HG03342 (cell line): ENCODE results near the gene MAPRE2.
A peak's percentile ranks its signal among the peaks of the same experiment; 100 is the strongest.

ENCODE experiments used
- ATAC-seq: cut with Tn5 transposase; IDR thresholded peaks from one replicate; pipeline ENCODE4 v1.9.1; 2021; ENCODE audit warnings: mild to moderate bottlenecking, moderate library complexity; ENCODE audit not compliant: unreplicated experiment

MAPRE2 gene

DNA sequence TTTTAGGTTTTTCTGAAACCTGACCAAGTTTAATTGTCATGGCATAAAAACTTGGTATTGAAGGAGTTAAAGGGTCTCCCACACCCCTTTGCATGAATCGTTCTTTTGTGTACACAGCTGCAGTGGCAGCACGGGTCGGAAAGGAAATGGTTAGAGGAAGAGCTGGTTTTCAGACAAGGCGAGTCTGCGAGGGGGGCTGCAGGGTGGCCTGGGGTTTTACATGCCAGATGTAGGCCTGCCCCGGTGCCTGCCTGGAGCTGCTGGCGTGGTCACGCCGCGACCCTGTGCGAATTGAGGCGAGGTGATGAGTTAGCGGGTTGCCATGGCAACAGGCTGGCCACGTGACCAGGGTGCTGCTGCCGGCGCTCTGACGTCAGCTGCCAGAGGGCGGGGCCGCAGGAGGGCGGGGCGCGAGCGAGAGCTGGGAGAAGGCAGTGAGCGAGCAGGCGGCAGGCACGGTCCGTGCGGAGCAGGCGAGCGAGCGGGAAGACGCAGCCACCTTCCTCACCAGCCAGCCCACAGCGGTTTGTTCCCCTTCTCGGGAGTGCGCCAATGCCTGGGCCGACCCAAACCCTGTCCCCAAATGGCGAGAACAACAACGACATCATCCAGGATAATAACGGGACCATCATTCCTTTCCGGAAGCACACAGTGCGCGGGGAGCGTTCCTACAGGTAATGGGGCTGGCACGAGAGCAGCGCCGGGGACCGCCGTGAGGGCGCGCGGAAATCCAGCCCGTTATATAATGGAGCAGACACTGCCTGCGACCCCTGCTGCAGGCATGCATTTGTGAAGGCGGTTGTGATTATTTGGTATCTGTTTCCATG, at the start of gene MAPRE2:
TSS of gene MAPRE2 (plus strand) at position 426 of the 827 bp plus-strand sequence. CDS start at position 553, 127 bp downstream.
- ATAC-seq = peak; percentile 72

DNA sequence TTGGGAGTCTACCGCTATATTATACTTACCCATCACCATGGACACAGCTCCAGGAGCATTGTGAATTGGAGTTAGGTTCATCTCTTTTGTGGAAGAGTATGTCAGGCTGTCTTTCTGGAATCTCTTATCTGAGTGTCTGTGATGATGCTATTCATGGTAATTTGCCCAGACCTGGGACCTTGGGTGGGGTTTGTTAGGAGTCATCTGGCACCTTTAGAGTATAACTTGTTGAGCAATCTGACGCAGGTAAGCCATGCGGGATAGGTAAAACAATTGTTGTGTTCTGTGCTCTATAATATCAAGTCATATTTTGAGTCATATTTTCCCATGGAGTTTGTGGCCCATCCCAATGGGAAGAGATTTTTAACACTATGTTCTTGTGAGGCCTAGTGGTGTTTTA, 49.7 kb upstream of the MAPRE2 start:
- ATAC-seq = no peak

DNA sequence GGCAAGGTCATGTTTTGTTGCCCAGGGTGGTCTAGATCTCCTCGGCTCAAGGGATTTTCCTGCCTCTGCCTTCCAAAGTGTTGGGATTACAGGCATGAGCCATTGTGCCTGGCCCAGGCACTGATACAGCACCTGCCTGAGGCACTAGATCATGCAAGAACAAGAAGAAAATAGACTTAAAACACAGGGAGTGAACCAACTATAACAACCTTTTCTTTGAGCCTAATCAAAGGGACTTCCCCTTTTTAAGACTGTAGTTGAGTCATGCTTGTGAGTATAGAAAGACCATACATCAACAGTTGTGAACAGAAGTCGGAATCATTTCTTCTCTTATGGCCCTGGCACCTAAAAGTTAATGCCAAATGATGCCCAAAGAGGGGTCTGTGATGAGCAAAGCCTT, 47.9 kb upstream of the MAPRE2 start:
- no peak for ATAC-seq

DNA sequence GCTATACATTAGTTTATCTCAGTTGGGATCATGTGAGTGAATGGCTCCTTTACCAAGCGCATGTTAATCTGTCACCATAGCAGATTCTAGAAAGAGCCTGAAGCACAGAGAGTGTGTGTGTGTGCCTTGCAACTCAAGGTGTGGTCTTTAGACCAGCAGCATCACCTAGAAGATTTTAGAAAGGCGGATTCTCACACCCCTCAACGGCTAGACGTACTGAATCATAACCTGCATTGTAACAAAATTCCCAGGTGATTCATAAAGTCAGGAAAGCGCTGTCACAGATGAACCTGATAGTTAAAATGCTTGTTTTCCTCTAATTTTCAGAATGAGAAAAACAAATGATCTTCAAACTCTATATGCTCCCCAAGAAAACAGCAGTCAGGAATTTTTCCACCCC, 45.5 kb upstream of the MAPRE2 start:
- ATAC-seq = no peak

DNA sequence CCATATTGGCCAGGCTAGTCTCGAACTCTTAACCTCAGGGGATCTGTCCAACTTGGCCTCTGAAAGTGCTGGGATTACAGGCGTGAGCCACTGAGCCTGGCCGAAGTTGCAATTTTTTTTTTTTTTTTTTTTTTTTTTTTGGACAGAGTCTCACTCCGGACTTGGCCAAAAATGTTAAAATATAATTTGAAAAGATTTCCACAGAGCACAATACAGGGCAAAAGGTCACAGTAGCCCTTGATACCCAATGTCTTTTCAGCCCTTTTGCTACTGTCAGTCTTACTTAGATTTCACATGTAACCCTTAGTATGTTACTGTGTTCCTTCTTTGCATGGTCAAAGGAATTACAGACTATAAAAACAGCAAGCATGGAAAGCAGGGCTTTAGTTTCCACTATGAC, 42.6 kb upstream of the MAPRE2 start:
- no peak for ATAC-seq

DNA sequence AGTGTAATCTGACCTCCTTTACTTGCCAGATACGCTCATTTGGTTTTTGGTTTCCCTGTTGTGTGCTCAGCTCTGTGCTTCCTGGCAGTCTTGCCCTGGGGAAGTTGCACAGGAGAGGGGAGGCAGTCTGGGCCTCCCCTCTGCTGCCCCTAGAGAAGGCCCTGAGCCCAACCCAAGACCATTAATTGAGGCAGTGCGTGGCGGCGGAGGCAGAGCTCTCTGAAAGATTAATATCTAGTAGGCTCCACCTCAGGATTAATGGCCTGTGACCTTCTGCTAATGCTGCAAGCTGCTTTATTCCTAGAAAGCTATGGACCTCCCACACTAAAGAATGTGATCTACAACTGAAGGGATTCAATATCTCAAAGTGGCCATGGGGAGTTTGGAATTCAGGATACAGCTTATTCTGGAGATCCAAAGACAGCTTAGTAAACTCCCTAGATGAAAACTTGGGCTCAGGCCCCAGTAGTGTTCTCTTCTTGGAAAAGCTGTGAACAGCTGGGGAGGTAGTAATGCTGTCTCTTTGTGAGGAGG, 41.4 kb upstream of the MAPRE2 start:
- ATAC-seq = no peak

DNA sequence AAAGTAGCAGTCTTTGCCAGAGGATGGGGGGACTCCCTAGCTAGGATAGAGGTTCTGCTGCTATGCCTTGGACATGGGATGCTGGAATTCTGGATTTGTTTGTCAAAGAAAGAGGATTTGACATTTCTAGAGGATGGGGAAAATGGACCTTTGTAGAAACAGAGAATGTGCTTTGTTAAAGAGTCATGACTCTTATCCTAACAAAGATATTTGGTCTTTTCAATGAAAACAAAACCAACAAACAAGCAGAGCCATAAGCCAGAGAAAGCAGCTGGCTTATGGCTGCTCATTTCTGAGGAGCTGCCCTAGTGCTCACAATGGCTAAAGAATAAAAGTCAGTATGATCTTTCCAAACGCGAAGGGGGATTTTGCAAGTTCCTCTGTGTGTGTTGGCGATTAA, 40.8 kb upstream of the MAPRE2 start:
- ATAC-seq = no peak

DNA sequence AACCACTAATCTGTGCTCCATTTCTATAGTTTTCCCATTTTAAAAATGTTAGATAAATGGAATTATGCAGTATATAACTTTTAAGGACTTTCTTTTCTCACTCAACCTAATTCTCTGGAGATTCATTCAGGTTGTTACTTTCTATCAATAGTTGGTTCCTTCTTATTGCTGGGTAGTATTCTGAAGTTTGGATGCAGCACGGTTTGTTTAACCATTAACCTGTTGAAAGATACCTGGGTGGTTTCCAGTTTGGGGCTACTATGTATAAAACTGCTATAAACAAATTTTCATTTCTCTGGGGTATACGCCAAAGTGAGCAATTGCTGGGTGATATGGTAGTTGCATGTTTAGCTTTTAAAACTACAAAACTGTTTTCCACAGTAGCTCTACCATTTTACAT, 39.1 kb upstream of the MAPRE2 start:
- no peak for ATAC-seq

DNA sequence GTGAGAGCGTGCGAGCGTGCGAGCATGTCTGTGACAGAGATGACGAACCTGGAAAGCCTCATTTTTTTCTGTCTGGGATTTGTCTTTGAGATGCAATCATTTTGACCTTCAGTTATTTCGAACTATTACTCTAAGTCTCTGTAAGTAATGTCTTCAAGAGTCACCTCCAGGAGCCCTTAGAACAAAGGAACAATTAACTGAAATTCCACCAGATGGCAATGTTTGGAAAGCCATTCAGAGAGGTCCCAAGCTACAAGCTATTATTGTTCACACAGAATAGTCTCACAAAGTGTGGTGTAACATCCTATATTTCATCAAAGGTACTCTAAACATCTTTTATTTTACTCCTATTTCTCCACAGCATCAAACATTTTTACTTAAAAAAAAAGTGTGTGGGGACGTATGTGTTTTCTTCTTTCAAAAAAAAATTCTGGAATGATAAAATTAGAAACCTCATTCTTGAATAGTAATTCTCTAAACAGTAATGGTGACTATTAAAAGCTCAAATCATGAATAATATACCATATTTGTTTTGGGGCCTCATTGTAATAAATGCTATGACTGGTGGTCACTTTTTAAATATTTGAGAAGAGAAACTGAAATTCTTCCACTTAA, 35.1 kb upstream of the MAPRE2 start:
- peak; percentile 75 for ATAC-seq

DNA sequence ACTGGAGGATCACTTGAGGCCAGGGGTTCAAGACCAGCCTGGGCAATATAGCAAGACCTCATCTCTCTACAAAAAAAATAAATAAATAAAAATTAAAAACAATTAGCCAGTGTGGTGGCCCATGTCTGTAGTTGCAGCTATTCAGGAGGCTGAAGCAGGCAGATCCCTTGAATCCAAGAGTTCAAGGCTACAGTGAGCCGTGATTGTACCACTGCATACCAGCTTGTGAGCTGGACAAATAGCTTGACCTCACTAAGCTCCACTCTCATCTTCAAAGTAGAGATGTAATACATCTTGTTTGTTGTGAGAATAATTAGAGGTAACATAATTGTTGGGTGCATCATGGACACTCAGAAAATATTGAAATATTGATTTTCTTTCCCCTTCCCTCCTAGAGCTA, 31.1 kb upstream of the MAPRE2 start:
- no peak for ATAC-seq

DNA sequence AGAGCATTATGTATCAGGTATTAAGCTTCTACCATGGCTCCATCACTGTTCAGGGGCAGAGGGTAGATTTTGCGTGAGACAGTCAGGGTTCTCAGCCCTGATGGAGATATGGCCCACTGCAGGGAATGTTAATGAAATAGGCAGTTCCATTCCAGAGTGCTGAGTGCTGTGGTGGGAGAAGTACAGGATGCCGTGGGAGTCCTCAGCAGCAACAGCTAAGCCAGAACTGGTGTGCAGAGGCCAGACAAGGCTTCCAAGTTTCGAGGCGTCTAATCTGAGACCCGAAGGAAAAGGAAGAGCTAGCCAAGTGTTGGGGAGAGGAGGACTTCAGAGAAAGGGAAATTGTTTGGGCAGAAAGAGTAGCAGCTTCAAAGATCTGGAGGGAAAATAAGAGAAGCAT, 30.2 kb upstream of the MAPRE2 start:
- ATAC-seq = no peak

DNA sequence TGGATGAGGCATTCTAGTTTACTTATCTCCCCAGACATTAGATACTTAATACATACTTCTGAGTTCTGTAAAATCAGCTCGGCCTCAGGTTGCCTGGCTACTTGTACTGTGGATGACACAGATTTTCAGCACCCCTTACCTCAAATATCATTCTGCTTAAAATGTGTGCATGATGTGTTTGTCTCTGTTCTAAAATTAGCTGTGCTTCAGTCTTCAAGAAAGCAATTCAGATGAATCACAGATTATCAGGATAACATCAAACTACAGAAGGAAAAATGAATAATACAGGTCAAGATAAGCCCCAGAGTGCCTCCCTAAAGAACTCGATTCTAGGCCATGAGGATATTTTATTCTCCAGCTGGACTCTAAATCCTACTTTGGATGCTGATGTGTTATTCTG, 21.3 kb upstream of the MAPRE2 start:
- ATAC-seq = no peak

DNA sequence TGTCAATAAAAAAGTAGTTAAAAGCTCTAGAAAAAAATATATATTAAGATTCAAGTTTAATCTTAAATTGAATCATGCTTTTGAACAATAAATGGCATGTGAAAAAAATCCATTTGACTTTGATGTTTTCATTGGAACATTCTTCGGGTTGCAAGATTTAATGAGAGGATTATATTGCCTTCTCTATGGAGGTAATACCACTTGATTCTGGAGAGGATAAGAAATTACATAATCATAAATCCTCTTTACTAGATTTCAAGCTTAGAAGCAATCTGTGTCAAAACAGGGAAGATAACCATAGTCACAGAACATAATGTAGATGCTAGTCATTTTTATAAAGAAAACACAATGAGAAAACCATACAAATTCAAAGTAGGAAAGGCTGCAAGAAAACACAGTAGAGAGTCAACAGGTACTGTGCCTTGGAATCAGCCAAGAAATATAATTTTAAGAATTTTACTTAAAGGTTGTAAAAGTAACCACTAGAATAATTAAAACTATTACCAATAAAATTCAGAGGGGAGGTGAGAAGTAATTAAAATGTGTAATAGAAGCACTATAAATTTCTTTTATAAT, 18.7 kb upstream of the MAPRE2 start:
- no peak for ATAC-seq

DNA sequence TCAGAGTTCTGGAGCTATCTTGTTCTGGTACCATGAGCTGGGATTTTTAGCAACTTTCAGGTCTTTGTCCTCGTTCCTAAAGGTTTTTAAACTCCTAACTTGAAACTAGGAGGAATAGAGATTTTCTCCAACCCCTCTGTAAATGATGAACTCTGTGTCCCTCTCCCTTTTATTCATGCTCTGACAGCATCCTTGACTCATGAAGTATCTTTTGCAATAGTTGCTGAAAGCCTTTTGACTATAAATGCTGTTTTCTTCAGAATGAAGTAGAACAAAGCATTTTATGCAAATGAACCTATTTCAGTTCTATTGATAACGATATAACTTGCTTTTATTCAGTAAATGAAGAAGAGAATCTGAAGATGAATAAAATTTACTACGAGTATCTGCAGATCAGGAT, 17.0 kb upstream of the MAPRE2 start:
- no peak for ATAC-seq

DNA sequence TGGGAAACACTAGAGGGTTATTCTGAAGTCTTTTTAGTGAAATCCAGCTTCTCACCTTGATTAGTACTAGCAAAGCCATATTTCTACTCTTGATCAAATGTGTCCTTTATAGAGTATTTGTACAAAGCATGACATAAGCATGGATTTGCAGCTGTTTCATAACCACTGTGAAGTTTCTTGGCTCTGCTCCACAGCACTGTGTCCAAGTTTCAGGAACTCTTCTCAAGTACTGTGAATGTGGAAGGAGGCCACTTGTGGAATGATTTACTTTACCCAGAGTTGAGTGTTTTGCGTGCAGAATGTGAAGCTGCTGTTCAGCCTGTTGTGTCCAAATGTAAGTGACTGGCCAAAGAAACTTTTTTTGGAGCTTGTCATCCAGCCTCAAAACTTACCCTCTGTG, 16.2 kb upstream of the MAPRE2 start:
- no peak for ATAC-seq

DNA sequence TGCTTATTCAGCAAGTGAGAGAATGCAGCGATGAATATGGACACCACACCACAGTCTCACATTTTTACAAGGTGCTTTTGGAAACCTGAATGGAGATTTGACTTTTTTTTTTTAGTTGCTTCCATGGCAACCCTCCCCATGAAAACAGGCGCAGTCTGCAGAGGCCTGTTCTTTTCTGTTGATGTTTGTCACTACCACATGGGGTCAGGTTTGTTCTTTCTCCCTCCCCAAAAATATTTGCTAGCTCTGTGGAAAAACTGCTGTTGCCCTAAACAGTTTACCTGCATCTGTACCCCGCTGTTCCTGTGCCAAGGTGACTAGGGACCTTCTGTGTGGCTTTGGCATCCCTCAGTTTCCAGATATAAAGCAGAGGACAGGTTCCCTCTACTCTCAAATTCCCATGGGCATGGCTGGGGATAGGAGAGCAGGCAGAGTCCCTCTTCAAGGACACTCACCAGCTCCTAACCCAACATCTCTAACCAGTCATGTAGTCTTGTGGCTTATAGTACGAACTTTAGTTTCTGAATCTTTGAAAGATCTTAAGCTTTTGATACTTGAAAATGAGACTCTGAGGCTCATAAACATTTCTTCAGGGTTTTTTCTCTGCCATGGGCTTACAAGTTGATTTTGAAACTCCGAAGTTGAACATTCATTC, 14.7 kb upstream of the MAPRE2 start:
- peak; percentile 56 for ATAC-seq

DNA sequence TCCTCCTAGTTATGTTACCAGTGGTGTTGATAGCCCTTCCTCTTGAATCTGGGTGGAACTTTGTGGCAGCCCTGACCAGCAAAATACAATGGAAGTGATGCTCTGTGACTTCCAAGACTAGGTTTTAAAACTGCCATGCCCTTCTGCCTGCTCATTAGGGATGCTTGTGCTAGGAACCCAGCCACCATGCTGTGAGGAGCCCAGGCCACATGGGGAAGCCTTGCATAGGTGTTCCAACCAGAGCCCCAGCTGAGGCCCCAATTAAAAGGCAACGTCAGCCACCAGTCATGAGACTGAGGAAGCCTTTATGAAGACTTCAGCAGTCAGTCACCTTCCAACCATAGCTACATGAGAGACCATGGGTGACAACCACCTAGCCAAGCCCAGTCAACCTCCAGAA, 14.0 kb upstream of the MAPRE2 start:
- ATAC-seq = no peak

DNA sequence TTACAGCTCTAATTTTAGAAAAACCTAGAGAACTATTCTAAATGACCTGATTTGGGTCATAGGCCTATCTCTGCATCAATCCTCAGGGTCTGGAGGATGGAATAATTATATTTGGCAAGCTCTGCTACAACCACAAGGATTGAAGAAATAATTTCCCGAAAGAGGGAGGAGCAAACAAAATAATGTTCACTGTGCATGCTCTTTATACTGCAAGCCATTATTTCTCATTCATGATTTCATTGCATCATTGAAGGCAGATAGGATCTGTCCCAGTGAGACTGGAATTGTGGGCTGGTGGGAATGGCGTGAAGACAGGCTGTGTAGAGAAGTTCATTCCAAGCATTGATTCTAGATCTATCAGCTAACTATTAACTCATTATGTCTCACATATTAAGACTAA, 12.7 kb upstream of the MAPRE2 start:
- ATAC-seq = no peak

DNA sequence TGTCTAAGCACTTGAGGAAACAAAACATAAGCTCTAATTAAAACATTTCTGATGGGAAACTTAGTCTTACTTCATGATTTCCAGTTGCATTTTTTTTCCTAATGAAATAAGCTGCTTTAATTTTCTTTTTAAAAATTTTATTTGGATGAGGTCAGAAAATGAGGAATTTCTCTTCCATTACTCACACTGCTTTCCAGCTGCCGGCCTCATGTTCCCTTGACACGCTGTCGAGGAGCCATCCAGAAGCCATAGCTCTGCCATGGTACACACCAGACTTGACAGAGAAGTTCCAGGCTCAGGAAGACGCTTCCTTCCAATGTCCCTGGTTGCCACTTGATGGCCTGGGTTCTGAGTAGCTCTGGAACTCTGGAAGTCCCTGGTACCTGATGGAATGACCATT, 12.1 kb upstream of the MAPRE2 start:
- ATAC-seq = no peak

DNA sequence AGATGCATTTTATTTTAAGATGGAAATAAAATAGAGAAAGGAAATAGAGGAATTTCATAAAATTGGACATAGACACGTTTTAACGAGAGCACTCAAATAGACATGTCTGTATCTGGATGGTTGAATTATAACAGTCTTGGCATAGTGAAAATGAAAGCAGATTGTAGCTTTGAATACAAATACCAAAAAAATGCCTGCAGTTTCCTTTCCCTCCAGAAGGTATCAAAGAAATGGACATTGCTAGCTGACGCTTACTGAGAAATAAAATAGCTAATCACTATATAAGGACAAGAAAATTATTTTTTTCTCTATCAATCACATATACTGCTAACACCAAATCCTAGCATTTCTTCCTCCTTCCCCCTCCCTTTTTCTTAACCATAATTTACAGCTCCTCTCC, 11.4 kb upstream of the MAPRE2 start:
- peak; percentile 84 for ATAC-seq

DNA sequence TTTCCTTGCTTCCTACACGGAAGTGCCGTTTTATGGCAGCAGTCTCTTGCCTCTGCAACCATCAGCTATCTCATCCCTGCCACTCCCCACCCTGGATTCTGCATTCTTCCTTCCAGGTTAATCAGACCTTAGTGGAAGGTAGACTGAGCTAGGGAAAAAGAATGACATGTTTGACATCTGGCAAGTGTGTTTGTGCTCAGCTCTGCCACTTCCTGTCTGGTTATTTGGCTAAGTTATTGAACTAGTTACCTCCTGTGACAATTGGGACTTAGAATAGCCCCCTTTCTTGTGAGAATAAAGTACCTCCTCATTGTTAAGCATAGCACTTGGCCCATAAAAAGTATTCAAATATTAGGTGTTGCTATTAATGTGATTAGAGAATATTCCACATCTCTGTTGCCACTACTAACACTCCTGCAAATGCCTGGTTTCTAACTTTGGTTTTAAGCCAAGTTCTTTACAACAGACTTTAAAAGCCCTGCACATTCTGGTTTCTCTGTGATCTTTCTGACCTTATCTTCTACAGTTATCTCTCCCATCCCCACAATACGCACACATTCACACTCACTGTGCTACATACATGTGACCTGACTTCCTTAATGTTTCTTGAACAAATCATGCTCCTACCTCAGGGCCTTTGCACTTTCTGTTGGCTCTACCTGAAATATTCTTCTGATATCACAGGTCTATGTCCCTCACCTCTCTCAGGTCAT, 10.8 kb upstream of the MAPRE2 start:
- ATAC-seq = peak; percentile 16
